Activated CD8-positive, alpha-beta memory T cell treated with anti-CD3 and anti-CD28 coated beads for 24 hours (primary cell): Measurements from ENCODE around the gene HSPA12A.

Experiments used
- DNase-seq: peaks from one replicate; pipeline ENCODE4 v3.0.0-alpha.2; 2020

The HSPA12A gene

DNA sequence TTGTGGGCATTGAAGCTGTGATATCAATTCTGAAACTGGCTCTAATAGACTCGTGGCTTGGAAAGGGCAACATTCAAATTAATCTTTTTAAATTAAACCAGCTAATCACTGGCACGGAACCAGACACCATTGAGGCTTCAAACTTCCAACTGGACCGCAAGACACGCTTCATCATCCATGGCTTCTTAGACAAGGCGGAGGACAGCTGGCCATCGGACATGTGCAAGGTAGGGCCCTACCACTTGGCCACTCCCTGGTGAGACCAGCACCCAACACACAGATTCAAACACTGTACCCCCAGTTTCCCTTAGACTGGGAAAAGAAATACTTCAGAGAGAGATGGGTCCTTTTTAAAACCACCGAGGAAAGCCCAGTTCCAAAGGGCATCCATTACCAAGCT lies 116.5 kb downstream of the HSPA12A start:
- DNase-seq: no peak

DNA sequence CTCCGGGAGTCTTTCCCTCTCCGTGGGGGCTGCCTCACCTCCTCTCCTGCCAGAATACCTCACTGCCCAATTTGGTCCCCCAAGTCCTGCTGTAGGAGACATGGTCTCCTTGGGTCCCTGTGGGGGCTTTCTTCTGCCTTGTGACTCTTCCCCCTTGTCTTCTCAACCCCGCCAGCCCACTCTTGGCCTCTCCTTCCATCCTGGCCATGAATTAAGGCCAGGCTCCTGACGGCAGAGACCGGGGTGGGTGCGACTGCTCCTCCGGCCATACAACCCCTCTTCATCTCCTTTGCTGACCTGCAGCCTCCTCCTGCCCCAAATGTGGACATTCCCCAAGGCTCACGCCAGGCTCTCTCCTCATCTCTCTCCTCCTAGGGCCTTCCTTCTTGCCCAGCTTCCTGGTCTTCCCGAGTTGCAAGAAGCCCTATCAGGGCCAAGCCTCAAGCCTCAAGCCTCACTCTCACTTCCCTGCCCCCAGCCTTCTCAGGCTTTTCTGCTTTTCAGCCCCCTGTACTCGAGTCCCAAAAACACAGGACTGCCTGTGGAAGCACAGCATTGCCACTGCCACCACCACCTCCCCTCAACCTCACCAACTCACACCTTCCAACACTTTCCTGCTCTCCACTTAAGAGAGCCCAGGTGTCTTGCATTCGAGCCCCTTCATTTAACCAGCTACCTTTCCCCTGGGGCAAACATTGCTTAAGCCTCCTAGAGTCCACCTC lies 120.3 kb downstream of the HSPA12A start:
- no peak for DNase-seq

DNA sequence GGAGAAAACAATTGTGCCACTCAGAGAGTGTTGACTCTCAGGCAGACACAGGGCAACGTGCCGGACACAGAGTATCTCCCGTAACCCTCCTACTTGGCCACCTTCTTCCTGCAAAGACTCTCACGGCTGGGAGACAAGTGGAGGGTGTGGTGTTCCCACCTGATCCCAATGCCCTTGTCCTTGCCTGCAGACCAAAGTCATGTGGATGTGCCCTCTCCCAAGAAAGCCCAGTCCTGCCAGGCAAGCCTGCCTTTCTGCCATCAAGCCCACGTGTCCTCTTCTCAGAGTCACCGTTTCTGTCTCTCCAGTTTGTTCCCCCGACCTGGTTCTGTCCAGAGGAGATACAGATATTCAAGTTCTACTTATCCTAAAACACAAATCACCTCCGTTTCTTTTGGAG lies 120.9 kb downstream of the HSPA12A start:
- DNase-seq: no peak
